NCI-H2171 treated with DMSO at 0.1 percent for 48 hours (cell line): ENCODE results near the gene WDR86.

ENCODE experiments used
- DNase-seq: peaks from one replicate; lab custom pipeline; 2025; lab: John Stamatoyannopoulos, UW

Gene WDR86

DNA sequence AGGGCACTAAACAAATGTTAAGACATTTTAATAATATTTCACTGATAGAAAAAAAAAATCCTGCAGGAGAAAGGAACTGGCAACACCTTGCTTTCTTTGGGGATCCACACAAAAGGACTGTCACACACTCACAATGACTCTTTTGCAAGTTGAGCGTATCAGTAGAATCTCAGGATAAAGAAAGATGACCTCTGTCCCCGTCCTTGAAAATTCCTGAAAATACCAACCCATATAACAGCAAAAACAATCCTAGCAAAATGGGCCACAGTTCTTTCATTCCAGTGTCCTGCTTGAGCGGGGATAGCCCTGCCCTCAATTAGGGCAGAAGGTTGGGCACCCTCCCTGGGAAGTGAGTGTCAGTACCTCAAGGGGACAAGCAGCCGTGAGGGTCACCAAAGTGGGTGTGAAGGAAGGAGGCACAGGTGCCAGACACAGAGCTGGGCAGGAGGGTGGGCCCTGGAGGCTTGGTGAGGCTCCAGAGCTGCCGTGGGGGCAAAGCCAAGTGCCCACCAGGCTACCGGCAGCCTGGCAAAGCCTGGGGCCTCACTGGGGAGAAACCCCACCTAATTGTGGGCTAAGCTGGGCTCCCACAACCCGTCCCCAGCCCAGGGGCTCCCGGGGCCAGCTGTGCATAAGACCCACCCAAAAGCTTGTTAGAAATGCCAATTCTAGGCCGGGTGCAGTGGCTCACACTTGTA, 2.8 kb downstream of the WDR86 start:
- no peak for DNase-seq

- no peak for DNase-seq
These were observed 3.6 kb downstream of the WDR86 start for GRCh38 chr7:151406051-151406875.

DNA sequence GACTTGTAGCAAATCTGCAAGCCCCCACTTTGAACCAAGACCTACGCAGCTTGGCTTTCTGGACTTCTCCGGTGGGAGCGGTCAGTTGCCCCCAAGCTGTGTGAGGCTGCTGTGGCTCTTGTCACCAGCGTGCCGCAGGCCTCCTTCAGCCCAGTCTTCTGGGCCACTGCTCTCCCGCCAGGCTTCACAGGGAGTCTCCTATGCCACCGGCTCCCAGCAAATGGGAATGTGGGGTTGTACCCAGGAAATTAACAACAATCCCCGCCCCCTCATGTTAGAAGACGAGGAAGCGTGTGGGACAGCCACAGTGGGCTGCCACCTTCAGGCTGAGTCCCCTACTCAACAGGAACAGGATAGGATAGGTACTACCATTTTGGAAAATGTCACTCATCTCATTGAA, 4.2 kb downstream of the WDR86 start:
- no peak for DNase-seq

DNA sequence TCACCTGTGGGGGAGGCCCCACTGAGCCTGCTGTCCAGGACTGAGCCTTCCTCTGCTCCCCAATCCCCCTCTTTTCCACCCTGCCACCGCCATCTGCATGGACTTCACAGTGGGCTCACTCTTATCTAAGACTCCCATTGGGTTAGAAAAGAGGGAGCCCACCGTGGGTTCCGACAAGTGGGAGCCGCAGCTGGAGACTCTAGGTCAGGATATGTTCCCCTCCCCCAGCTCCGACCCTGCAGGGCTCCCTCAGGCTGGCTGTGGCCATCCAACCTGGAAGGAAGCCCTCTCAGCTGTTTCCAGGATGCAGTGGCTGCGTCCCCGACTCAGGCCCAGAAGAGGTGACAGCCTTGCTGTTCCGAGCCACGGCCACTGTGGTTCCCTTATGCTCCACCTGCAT, 4.8 kb downstream of the WDR86 start:
- no peak for DNase-seq

- DNase-seq = no peak
These were observed 5.4 kb downstream of the WDR86 start for GRCh38 chr7:151404216-151405011.

DNA sequence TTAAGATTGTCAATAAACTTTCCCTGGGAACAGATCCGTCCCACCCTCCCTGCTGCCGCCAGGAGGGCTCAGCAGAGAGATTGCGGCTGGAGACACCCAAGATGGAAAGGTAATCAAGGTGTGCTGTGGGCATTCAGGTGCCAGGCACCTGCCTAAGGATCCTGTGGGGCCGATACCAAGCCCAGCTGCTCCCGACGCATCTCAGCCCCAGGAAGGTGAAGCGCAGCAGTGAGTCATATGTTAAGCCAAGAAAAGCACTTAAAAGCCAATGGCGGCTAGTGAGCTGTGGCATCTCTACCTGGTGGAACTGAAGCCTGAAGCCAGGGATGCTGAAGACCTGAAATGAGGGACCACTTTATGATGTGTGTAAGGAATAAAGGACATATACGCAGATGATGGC, 6.1 kb downstream of the WDR86 start:
- DNase-seq = no peak

GRCh38 chr7:151402029-151402835, 7.6 kb downstream of the WDR86 start:
- no peak for DNase-seq

- DNase-seq = no peak
These were observed 9.1 kb downstream of the WDR86 start for GRCh38 chr7:151400626-151401315.

DNA sequence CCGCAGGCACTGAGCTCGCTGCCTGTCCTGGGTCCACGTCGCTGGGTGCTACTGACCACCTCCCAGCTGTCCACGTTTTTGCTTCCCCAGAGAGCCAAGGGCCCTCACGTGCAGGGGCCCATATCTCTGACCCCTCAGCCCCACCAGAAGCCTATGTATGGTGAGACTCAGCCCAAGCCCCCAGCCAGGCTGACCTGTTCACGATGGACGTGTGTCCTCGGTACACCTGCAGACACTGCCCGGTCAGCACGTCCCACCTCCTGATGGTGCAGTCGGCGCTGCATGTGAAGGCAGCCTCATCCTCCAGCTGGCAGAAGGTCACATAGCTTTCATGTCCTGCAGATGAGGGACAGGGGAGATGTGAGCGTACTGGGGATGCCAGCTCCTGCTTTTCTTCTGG, 9.9 kb downstream of the WDR86 start:
- DNase-seq = no peak

DNA sequence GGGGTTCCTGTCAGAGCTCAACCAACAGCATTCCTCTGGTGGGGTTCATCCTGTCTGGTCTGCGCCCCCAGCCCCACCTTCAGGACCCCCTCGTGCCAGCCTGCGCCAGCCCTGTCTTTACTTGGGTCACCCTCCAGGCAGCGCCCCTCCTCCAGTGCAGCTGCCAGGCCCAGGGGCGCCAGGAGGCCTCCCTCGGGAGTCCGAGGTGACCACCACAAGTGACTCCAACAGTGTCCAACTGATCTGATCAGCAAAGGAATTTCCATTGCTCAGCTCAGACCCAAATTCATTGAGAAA, 10.6 kb downstream of the WDR86 start:
- no peak for DNase-seq

- DNase-seq = no peak
These were observed 11.2 kb downstream of the WDR86 start for GRCh38 chr7:151398446-151399304.

GRCh38 chr7:151397026-151397425, 12.8 kb downstream of the WDR86 start:
- DNase-seq = no peak

DNA sequence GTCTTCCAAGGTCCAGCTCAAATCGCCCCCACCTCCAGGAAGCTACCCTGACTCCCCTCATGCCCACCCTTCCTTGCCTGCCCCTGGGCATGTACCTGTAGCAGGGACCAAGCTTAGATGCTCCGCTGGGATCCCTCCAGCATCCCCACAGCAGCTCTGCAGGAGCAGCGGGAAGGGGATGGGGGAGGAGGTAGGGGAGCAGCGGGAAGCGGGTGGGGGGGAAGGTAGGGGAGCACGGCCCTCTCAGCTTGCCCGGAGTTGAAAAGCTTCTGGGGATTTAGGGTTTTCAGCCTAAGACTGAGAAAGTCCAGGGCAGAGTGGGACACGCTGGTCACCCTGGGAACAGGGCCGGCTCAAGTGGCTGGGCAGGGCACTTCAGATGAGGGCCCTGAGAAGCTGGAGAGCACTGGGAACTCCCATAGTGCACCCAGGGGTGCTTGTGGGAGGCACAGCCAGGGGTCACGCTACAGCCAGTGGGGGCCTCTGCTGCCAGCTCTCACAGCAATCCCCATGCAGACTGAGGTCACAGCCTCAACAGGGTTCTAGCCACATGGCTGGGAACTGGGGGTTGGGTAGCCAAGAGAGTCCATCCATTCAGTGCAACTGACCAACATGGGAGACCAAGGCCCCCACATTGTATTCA, 13.4 kb downstream of the WDR86 start:
- no peak for DNase-seq

- no peak for DNase-seq
These were observed 14.8 kb downstream of the WDR86 start for GRCh38 chr7:151395036-151395367.

- no peak for DNase-seq
These were observed 15.5 kb downstream of the WDR86 start for GRCh38 chr7:151394076-151395035.

GRCh38 chr7:151393031-151393977, 16.5 kb downstream of the WDR86 start:
- DNase-seq = no peak

DNA sequence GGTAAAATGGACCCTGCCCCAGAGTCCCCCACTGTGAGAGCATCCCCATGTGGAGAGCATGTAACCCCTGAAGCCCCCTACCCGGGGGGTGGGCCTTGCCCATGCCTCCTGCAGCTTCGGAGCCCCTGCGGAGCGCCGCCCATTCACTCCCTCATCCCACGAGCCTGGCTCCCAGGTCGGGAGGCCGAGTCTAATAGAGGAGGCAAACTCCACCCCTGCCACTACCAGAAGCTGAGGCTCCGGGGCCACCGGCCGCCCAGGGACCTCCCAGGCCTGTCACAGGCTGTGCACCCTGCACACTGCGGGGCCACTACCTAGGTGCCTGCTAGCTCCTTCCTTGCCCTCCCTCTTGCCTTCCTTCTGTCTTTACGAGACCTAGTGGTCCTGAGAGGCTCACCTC, 17.4 kb downstream of the WDR86 start:
- no peak for DNase-seq

- no peak for DNase-seq
These were observed 17.8 kb downstream of the WDR86 start for GRCh38 chr7:151392002-151392401.
